Trophoblast cell (in vitro differentiated cells and primary cell): ENCODE results near the gene DCTPP1.

Experiments
- DNase-seq, 2 donors: peaks; one replicate each; pipeline ENCODE4 v3.0.0-alpha.2; 2016
- H2AFZ ChIP-seq: 2 replicates; pipeline ENCODE4 v1.6.1; 2013; ENCODE audit warnings: low read length, moderate library complexity, mild to moderate bottlenecking; ENCODE audit not compliant: insufficient read depth, poor library complexity
- H2AK5ac ChIP-seq: 2 replicates; pipeline ENCODE4 v1.6.1; 2013; ENCODE audit warnings: mild to moderate bottlenecking, low read length
- H2BK120ac ChIP-seq: 2 replicates; pipeline ENCODE4 v1.6.1; 2013; ENCODE audit warnings: low read length, mild to moderate bottlenecking, moderate library complexity; ENCODE audit not compliant: insufficient read depth, poor library complexity
- H2BK12ac ChIP-seq: 2 replicates; pipeline ENCODE4 v1.6.1; 2013; ENCODE audit warnings: mild to moderate bottlenecking, low read length, moderate library complexity
- H2BK5ac ChIP-seq: 2 replicates; pipeline ENCODE4 v1.6.1; 2013; ENCODE audit warnings: low read length, low read depth, moderate library complexity, mild to moderate bottlenecking; ENCODE audit not compliant: poor library complexity
- H3K14ac ChIP-seq: 2 replicates; pipeline ENCODE4 v1.6.1; 2013; ENCODE audit warnings: mild to moderate bottlenecking, low read length
- H3K18ac ChIP-seq: 2 replicates; pipeline ENCODE4 v1.6.1; 2013; ENCODE audit warnings: mild to moderate bottlenecking, low read length
- H3K23ac ChIP-seq: 2 replicates; pipeline ENCODE4 v1.6.1; 2013; ENCODE audit warnings: low read length
- H3K27ac ChIP-seq: 2 replicates; pipeline ENCODE4 v1.5.1; 2013; ENCODE audit warnings: low read depth, mild to moderate bottlenecking, inconsistent platforms, low read length, moderate library complexity
- H3K27me3 ChIP-seq: 2 replicates; pipeline ENCODE4 v1.6.1; 2013; ENCODE audit warnings: inconsistent platforms, mild to moderate bottlenecking, low read length, moderate library complexity; ENCODE audit not compliant: insufficient read depth
- H3K36me3 ChIP-seq, 2 experiments: 1 replicate in 1 of 2; 2 replicates in 1 of 2; pipeline ENCODE4 v1.6.1; 2013; ENCODE audit warnings: low read length in 2 of 2, mild to moderate bottlenecking in 2 of 2, moderate library complexity in 1 of 2; ENCODE audit not compliant: insufficient read depth in 2 of 2, control insufficient read depth in 1 of 2
- H3K4ac ChIP-seq: 2 replicates; pipeline ENCODE4 v1.6.1; 2013; ENCODE audit warnings: low read depth, mild to moderate bottlenecking, low read length, moderate library complexity
- H3K4me1 ChIP-seq, 2 experiments: 1 replicate in 1 of 2; 2 replicates in 1 of 2; pipeline ENCODE4 v1.6.1; 2013; ENCODE audit warnings: low read length in 2 of 2, mild to moderate bottlenecking in 2 of 2, moderate library complexity in 1 of 2; ENCODE audit not compliant: insufficient read depth in 2 of 2, control insufficient read depth in 1 of 2
- H3K4me2 ChIP-seq: 2 replicates; pipeline ENCODE4 v1.6.1; 2013; ENCODE audit warnings: inconsistent platforms, mild to moderate bottlenecking, low read length, moderate library complexity
- H3K4me3 ChIP-seq: 2 replicates; pipeline ENCODE4 v1.5.1; 2013; ENCODE audit warnings: mild to moderate bottlenecking, low read depth, low read length, inconsistent platforms
- H3K79me1 ChIP-seq: one replicate; pipeline ENCODE4 v1.6.1; 2013; ENCODE audit warnings: low read length
- H3K79me2 ChIP-seq: 2 replicates; pipeline ENCODE4 v1.6.1; 2013; ENCODE audit warnings: low read length, mild to moderate bottlenecking; ENCODE audit not compliant: control insufficient read depth, insufficient read depth, poor library complexity
- H3K9ac ChIP-seq: 2 replicates; pipeline ENCODE4 v1.6.1; 2013; ENCODE audit warnings: mild to moderate bottlenecking, low read length
- H3K9me3 ChIP-seq: 2 replicates; pipeline ENCODE4 v1.6.1; 2013; ENCODE audit warnings: low read depth, mild to moderate bottlenecking, control low read depth, inconsistent platforms, low read length; ENCODE audit not compliant: insufficient read depth
- H4K12ac ChIP-seq: 2 replicates; pipeline ENCODE4 v1.6.1; 2013; ENCODE audit warnings: low read depth, mild to moderate bottlenecking, low read length, moderate library complexity
- H4K8ac ChIP-seq: 2 replicates; pipeline ENCODE4 v1.6.1; 2013; ENCODE audit warnings: low read depth, mild to moderate bottlenecking, low read length, moderate library complexity
- H4K91ac ChIP-seq: one replicate; pipeline ENCODE4 v1.6.1; 2013; ENCODE audit warnings: low read depth, mild to moderate bottlenecking, low read length, moderate library complexity
- WGBS: extraction: QIAGEN DNeasy Blood & Tissue Kit; methylation state at CpG from one replicate; pipeline ENCODE4 v1.1.7; 2013; ENCODE audit warnings: missing lambda C conversion rate; ENCODE audit not compliant: insufficient read length, insufficient coverage; ENCODE audit errors: extremely low coverage; 5-methylcytosine and 5-hydroxymethylcytosine counted together

The DCTPP1 gene

DNA sequence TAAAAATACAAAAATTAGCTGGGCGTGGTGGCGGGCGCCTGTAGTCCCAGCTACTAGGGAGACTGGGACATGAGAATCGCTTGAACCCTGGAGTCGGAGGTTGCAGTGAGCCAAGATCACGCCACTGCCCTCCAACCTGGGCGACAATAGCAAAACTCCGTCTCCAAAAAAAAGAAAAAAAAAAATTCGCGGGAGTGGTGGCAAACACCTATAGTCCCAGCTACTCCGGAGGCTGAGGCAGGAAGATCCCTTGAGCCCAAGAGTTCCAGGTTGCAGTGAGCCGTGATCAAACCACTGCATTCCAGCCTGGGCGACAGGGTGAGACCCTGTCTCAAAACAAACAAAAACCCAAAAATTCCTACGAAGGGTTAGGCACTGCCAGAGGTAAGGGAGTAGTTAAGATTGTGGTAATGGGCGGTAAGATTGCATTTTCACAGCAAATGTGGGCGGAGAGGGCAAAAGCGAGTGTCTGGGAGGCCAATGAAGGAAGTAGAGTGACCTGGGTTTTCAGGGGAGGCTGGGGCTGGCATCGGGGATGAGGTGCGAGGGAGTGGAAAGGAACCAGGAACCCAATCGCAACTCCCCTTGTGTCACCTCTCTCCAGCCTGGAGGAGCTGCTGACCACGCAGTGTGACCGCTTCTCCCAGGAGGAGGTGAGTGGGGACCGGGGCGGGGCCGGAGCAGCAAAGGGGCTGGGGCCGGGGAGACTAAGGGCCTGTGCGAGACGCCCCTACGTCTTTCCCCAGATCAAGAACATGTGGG is 52.6 kb downstream of the DCTPP1 start:
- Histone ChIP-seq H2BK120ac (peak overlapping the region; percentile 92), H2BK12ac (peak overlapping the region; percentile 73), H3K79me2 (peaks cover 12% of the 10 kb centered on the region), H3K14ac (peak overlapping the region; percentile 92), H4K8ac (peak overlapping the region; percentile 96), H3K4me2 (peak overlapping the region; percentile 75), H3K36me3 (peaks cover 0 to 3% of the 10 kb centered on the region in 2 experiments), H3K18ac (peak overlapping the region; percentile 95), H3K27me3 (no peaks in the 10 kb centered on the region), H2AFZ (peak overlapping the region; percentile 77), H3K23ac (no peak overlapping the region), H2AK5ac (peak overlapping the region; percentile 89), H3K4me1 (peaks cover 24 to 29% of the 10 kb centered on the region in 2 experiments), H3K79me1 (peaks cover 18% of the 10 kb centered on the region), H3K9ac (peak overlapping the region; percentile 37), H3K27ac (peak overlapping the region; percentile 99), H4K91ac (peak overlapping the region; percentile 96), H3K4ac (peak overlapping the region; percentile 85), H3K4me3 (no peak overlapping the region), H3K9me3 (no peaks in the 10 kb centered on the region), H4K12ac (peak overlapping the region; percentile 95), H2BK5ac (peak overlapping the region; percentile 80)
- WGBS = no CpG with 5 or more reads among the region's 29 CpGs
- peak in 1 of 2 donors; percentile 47 for DNase-seq

DNA sequence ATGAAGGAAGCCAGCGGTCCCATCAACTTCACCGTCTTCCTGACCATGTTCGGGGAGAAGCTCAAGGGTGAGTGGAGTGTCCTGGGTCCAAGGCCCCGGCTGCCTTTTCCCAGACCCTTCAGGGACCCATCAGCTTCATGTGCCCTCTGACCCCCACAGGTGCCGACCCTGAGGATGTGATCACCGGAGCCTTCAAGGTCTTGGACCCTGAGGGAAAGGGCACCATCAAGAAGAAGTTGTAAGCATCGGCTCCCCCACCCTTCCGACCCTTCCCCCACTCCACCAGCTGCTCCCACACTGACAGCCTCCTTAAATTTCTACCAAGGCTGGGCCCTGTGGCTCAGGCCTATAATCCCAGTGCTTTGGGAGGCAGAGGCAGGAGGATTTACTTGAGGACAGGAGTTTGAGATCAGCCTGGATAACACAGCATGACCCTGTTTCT is 53.3 kb downstream of the DCTPP1 start:
- Histone ChIP-seq H3K14ac (no peak overlapping the region), H3K4me2 (no peak overlapping the region), H3K4ac (no peak overlapping the region), H3K18ac (no peak overlapping the region), H3K9ac (no peak overlapping the region), H4K12ac (no peak overlapping the region), H4K8ac (no peak overlapping the region), H3K4me1 (peaks cover 17 to 24% of the 10 kb centered on the region in 2 experiments), H3K23ac (no peak overlapping the region), H2BK12ac (peak overlapping the region; percentile 7), H3K36me3 (peaks cover 0 to 3% of the 10 kb centered on the region in 2 experiments), H3K27me3 (no peaks in the 10 kb centered on the region), H3K79me1 (peaks cover 19% of the 10 kb centered on the region), H3K79me2 (peaks cover 12% of the 10 kb centered on the region), H3K27ac (no peak overlapping the region), H2BK120ac (no peak overlapping the region), H2BK5ac (no peak overlapping the region), H2AFZ (no peak overlapping the region), H3K9me3 (no peaks in the 10 kb centered on the region), H3K4me3 (no peak overlapping the region), H4K91ac (no peak overlapping the region), H2AK5ac (peak overlapping the region; percentile 7)
- DNase-seq = no peak
- WGBS = no CpG with 5 or more reads among the region's 8 CpGs

DNA sequence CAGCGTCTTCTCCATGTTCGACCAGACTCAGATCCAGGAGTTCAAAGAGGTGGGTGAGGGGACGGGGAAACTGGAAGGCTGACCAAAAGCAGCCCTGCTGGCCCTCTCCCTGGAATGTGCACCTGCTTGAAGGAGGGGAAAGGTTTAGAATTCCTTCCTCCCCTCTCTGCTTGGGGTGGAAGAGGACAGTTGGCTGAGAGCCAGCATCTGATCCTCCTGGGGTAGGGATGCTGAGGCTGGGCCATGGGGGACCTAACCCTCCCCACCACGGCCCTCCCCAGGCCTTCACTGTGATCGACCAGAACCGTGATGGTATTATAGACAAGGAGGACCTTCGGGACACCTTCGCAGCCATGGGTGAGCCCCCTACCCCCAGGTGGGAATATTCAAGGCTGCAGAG is 54.0 kb downstream of the DCTPP1 start:
- Histone ChIP-seq H2BK120ac (no peak overlapping the region), H3K9me3 (no peaks in the 10 kb centered on the region), H3K23ac (no peak overlapping the region), H3K9ac (peak overlapping the region; percentile 35), H4K91ac (no peak overlapping the region), H3K36me3 (peaks cover 0 to 2% of the 10 kb centered on the region in 2 experiments), H3K4me3 (no peak overlapping the region), H3K27me3 (no peaks in the 10 kb centered on the region), H3K27ac (no peak overlapping the region), H3K4ac (no peak overlapping the region), H3K79me1 (peaks cover 23% of the 10 kb centered on the region), H3K14ac (no peak overlapping the region), H3K4me2 (no peak overlapping the region), H2BK5ac (no peak overlapping the region), H2AFZ (no peak overlapping the region), H3K4me1 (peaks cover 12 to 23% of the 10 kb centered on the region in 2 experiments), H4K12ac (no peak overlapping the region), H3K79me2 (peaks cover 12% of the 10 kb centered on the region), H4K8ac (no peak overlapping the region), H2BK12ac (no peak overlapping the region), H3K18ac (no peak overlapping the region), H2AK5ac (peak overlapping the region; percentile 24)
- DNase-seq = peak in 1 of 2 donors; percentile 49
- no CpG with 5 or more reads among the region's 8 CpGs for WGBS

DNA sequence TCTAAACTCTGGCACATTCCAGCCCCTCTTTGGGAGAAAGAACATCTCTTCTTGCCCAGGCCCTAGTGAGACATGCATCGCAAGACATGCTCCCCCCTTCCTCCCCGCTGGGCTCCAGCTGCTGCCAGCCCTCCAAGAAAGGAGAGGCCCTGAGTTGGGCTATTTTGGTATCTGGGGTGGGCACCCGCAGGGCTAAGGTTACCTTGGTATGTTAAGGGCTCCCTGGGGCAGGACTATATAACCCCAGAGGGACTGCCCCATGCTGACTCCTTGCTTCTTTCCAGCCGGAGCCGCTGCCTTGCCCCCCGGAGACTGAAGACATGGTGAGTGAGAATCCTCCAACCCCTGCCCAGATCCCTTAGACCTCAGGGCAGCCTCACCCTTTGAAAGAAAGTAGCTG is 55.3 kb downstream of the DCTPP1 start, which contains the start of gene MYL11:
Gene MYL11 (plus strand): TSS at position 265 of the 400 bp plus-strand sequence. CDS start 56 bp downstream, at position 321.
- Histone ChIP-seq H2BK5ac (no peak within 1 kb of the TSS), H3K14ac (no peak within 1 kb of the TSS), H3K4ac (no peak within 1 kb of the TSS), H2BK120ac (no peak within 1 kb of the TSS), H2BK12ac (no peak within 1 kb of the TSS), H3K18ac (no peak within 1 kb of the TSS), H4K8ac (no peak within 1 kb of the TSS), H2AFZ (no peak within 1 kb of the TSS), H3K4me3 (no peak within 1 kb of the TSS), H3K36me3 (no peaks in the 10 kb centered on the region), H3K79me2 (peaks cover 16% of the 10 kb centered on the region), H4K91ac (no peak within 1 kb of the TSS), H2AK5ac (peak within 1 kb of the TSS; percentile 24), H3K9me3 (no peaks in the 10 kb centered on the region), H4K12ac (no peak within 1 kb of the TSS), H3K27me3 (no peaks in the 10 kb centered on the region), H3K4me2 (no peak within 1 kb of the TSS), H3K9ac (no peak within 1 kb of the TSS), H3K27ac (no peak within 1 kb of the TSS), H3K79me1 (peaks cover 27% of the 10 kb centered on the region), H3K23ac (no peak within 1 kb of the TSS), H3K4me1 (peaks cover 10 to 21% of the 10 kb centered on the region in 2 experiments)
- WGBS = no CpG with 5 or more reads among the region's 6 CpGs
- no peak for DNase-seq
